ENCODE measurements around the gene CCN6.

The CCN6 gene

DNA sequence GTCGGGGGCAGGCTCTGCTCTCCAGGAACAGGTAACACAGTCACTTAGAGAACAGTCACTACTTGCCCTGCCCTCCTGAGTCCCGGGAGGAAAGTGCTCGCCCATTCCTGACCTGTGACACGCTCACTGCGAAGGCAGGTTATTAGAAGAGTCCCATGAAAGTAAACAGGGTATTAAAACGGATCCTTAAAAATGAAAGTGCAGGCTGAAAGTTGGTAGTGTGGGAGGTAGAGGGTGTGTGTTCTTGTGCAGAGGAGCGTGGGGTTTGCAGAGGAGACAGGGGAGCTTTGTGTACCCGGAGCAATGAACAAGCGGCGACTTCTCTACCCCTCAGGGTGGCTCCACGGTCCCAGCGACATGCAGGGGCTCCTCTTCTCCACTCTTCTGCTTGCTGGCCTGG, at the start of gene CCN6:
Gene CCN6, plus strand, starts transcription at position 104 of the 400 bp plus-strand sequence. Its CDS starts 254 bp downstream, at position 358.
- no peak for DNase-seq (ENCODE audit: low read depth in 2 of 2)

DNA sequence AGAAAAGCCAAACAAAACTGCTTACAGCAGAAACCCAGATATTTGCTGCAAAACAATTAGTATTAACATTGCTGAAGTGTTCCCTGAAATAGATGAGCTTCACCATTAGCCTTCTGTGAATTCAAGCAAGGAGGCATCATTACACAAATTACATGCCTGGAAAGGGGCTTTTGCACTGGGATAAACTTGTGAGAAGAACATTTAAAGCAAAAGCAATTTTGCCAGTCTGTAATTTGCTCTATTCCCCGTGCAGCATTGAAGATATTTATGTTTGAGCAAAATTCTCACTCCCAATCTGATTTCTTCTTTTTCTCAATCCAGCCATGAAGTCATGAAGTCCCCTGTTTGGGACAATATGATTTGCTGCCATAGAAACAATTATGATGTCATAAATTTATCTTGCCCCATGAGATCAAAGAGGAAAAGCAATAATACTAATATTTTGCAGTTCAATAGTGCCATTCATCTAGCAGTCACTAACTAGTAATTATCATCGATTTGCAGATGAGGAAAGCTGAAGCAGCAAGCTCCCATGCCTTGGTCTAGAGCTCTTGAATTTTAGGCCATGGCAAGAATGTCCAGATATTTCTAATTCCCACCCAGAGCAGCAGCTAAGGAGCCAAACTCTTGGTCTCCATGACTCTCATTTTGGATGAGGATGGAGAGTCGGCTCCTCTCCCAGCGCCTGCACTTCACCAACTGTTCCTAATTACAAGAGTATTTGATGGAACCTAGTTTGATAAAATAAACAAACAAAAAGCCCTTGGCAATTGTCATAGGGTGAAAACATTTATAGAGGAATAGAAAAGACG, 49.5 kb upstream of the CCN6 start:
- DNase-seq (ENCODE audit: low read depth in 2 of 2) = no peak

DNA sequence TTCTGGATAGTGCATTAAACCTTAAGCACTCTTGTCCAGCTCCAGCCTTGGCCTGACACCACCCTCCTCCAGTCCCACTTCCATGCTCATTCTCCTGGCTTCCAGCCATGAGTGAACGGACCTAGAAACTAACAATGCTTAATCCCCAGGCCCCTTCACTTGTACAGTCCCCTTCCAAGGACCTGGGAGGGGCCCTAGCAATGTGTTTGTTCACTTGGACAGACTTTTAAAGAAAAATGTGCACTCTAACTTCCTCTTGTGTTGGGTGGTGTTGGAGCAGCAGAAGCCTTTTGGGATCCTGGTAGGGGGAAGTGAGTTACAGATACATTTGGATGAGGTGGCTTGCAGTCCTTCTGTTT, 48.9 kb upstream of the CCN6 start:
- DNase-seq (ENCODE audit: low read depth in 2 of 2) = no peak

DNA sequence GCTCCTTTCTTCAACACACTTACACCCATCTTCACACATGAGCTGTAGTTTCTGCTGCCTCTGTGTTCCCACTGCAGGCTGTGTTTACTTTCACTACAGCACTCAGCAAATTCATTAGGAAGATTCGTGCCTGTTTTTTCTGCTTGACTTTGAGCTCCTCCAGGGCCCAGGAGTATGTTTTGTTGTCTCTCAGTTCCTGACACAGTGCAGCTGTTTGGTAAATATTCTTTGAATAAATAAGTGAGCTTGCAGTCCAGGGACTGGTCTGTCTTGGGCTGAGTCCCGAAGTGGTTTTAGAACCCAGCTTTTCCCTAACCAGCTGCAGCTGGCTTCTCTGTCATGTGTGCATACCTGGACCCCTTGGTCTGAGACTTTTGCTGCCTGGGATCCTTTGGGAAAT, 46.6 kb upstream of the CCN6 start:
- DNase-seq (ENCODE audit: low read depth in 2 of 2) = no peak

DNA sequence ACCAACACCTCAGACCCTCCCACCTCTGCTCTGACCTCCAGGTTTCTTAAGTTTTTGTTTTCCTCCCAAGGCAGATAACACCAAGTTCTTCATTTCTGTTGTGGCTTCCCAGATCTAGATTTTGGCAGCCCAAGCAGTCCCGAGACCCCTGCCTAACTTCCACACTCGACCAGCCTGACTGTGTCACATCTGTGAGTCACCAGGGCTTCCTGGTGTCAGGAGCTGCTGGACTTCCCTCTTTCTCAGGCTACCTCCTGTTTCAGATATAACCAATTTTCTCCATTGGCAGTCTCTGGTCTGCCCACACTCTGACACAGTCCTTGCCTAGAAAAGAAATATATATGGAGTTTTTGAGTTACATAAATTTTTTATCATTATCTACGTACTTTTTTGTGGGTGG, 46.1 kb upstream of the CCN6 start:
- DNase-seq (ENCODE audit: low read depth in 2 of 2) = no peak

DNA sequence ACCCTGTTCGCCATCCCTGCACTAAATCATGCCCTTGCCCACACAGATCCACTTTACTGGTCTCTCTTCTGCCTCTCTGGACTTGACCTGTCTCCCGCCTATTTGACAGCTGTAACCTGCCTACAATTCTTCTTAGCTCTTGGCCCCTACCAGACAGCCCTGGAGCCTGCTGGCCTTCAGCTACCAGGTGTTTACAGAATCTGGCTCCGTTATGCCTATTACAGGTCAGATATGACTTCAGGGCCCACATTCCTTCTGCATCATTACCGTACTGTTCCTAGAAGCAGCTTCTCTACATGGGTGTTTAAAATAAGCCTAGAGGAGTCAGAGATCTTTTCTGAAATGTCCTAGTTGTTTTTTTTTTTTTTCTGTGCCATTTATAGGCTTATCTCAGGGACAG, 45.4 kb upstream of the CCN6 start:
- DNase-seq (ENCODE audit: low read depth in 2 of 2) = no peak

DNA sequence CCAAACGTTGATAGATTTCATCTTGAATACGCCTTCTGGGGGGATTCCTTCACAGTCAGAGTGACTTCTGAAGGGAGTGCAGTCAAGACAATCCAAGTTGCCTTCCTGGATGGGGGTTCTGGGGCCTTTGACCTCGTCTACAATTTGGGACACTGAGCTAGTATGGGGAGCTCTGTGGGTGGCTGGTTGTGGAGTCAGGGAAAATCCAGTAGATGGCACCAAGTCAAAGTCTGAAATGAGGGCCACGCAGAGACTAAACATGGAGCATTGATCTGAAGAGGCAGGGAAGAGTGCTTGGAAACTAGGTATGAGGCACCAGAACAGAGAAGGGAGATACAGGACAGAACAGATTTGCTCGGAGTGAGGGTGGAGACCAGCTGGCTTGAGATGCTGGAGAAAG, 43.6 kb upstream of the CCN6 start:
- no peak for DNase-seq (ENCODE audit: low read depth in 2 of 2)

DNA sequence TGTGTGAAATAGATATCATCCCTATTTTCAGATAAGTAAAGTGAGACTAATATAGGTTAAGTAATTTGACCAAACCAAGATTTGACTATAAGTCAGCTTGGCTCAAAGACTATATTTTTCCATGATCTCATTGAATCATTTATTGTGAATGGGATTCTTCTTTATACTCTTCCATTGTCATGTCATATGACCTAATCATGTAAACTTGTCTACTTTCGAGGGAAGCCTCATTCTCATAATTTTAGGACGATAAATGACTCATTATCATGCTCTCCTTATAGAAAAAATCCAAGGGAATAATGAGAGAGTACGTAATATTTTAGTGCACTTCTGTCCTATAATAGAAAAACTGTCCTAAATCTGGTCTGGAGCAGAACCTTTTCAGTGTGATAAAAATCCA, 40.9 kb upstream of the CCN6 start:
- no peak for DNase-seq (ENCODE audit: low read depth in 2 of 2)

DNA sequence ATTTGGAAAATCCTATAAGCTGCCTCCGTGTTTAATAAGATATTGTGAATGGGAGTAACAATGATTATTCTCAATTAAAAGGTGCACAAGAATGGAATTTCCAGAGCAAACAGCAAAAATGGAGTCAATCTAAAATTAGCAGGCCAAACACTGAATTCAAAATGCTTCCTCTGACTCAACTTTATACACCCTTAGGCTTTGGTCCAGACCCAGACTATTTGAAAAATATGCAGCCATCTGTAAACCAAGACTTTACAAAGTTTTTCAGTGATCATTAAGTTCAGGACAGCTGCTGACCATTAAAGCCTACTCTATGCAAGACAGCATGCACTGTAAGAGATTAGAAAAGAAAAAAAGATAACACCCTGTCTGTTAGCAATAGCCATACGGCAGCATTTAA, 39.4 kb upstream of the CCN6 start:
- no peak for DNase-seq (ENCODE audit: low read depth in 2 of 2)

DNA sequence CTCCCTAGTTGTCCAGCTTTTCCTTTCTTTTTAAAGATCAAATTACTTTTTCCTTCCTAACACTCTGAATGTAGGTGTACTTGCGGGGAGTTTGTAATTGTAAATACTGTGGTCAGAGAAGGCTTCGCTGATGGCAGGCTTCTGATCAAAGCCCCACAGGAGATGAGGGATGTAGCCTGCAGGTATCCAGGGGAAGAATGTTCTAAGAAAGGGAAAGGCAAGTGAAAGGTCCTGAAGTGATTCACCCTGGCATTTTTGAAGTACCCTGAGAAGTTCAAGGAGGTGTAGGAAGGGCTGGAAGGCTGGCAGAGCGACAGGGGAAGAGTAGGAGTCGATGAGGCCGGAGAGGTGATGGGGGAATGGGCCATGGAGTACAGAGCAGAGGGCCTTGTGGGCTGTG, 38.2 kb upstream of the CCN6 start:
- DNase-seq (ENCODE audit: low read depth in 2 of 2) = no peak

DNA sequence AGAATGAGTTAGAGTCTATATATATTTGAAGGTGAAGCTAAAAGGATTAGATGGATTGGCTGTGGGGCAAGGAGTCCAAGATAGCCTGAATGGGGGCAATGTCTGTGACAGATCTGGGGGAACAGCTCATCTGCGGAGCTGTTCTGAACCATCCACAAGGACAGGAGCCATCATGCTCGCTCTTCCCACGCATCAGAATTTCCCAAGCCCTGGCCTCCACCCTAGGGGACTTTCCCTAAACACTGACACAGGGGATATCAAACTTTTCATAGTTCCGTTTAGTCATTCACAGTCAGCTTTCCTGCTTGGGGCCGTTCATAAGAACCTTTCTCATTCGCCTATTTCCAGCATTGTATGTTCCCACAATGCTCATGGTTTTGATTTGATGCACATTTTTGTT, 37.6 kb upstream of the CCN6 start:
- DNase-seq (ENCODE audit: low read depth in 2 of 2) = peak; percentile 37 to 42

DNA sequence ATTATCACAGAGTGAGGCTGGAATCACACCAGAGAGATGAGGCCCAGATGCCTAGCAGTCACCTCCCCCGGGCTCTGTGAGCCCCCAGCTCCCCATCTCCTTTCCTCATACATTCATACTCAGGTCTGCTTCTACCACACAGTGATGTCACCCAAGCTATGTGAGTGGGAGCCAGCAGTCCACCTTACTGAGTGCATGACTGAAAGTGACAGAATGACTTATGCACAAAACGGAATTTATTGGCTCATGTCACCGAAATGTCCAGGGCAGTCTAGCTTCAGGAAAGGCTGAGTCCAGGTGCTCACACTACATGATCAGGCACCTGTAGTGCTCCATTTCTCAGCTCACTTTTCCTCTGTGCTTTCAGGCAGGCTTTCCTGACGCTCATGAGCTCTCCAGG, 36.7 kb upstream of the CCN6 start:
- DNase-seq (ENCODE audit: low read depth in 2 of 2) = peak in 1 of 2 donors; percentile 26

DNA sequence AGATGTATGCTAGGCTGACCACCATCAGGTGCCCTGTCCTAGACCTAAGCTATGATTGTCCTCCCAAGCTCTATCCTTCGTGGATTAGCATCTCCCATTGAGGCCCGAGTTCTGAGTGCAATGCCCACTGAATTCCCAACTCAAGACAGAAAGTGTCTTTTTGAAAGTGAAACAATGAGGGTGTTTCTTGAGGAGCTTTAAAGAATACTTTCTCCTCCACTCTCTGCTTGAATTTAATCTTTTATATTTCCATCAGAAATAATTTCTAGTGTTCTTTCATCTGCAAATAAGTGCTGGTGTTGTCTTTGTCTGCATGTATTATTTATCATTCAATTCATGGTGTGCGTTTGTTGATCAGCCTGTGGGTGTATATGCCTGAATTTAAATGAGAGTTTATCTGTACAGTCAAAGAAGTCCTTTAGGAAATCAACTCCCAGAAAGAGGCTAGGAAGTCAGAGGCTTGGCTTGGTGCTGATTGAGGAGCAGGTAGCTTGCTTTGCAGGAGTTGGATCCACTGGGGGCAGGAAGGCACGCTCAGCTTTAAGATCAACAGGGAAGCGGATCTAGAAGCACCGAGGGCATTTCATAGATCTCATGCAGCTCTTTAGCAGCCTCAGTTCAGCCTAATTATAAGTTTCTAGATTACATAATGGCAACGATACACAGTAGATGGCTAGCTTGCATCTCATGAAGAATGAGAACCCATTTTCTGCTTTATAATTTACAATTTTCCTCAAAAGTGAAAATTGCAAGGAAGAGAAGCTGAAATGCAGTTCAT, 36.0 kb upstream of the CCN6 start:
- DNase-seq (ENCODE audit: low read depth in 2 of 2) = no peak

DNA sequence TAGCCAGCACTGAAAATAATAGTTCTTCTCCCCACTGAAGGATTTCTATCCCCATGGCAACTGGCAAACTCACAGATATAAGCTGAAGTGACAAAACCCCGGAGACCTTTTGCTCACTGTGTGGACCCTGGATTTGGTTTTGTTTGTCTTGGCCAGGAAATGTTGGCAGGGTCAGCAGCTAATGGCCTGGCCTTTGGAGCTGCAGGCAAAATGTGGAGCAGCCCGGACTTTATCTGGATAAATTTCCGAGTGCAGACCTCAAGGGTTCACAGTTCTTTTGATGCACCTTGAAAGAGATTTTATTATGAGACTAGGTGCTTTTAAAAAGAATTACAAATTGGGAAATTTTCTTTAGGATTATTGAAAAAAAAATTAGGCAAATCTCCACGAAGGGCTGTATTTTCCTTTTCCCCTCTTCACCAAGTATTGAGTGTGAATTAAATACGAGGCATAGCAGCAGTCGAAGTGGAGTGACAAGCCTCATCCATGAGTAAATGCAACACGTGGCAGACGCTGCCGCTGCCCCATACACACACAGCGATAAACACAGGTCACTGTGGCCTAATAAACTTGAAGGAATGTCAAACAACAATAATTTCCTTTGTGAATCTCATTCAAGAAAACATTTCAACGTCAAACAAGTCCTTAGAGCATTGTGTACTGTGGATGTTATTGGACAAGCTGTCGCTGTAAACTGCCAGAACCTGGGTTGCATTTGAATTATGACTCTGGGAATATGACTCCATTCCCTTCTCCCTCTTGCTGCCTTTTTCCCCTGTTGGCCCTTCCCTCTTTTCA, 35.1 kb upstream of the CCN6 start:
- no peak for DNase-seq (ENCODE audit: low read depth in 2 of 2)

DNA sequence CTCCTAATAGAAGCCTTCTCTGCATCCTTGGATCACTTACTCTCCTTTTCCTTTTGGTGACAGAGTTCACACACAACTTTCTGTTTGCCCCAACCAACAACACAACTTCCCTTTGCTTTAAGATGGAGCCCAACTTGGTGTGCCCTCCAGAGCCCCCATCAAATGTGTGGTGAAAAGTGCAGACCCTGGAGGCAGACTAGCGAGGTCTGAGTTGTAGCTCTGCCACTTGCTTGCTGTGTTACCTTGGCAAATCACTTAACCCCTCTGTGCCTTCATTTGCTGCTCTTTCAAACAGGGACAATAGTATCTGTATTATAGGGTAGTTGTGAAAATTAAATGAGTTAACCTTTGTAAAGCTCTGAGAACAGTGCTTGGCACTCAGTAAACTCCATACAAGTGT, 34.3 kb upstream of the CCN6 start:
- DNase-seq (ENCODE audit: low read depth in 2 of 2) = no peak

DNA sequence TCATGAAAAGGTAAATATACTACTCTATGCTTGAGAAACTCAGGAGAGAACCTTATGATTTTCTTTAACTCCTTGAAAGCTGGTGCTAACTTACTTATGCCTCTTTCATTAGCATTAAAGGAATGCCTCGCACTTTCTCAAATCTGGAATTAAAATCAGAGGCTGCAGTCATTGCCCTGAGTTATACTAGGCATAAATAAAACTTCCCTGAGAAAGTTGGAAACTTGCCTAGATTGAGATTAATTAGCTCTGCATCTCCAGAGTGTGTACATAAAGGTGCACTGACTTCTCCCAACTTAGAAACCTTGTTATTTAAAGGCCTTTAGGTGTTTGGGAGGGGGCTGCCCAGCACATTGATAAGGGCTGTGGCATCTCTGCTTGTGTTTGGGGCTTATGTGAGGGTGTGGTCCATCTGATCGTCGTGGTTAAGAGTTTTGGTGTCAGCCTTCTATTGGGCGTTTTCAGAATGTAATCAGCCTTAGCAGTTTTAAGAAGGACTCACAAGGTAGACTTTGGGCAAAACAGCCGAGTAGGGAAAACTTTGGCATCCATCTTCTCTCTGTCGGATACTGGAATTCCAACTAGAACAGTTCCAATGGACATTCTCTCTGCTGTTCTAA, 32.1 kb upstream of the CCN6 start:
- no peak for DNase-seq (ENCODE audit: low read depth in 2 of 2)

DNA sequence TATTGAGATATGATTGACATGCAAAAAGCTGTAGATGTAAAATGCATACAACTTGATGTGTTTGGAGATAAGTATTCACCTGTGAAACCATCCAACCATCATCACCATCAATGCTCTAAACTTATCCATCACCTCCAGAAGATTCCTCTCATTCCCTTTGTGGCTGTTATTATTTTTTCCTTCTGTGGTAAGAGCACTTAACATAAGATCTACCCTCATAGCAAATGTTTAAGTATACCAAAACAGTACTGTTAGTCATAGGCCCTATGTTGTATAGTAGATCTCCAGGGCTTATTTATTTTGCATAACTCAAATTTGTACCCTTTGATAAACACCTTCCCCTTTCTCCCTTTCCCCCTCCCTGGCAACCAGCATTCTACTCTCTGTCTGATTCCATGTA, 31.2 kb upstream of the CCN6 start:
- no peak for DNase-seq (ENCODE audit: low read depth in 2 of 2)

DNA sequence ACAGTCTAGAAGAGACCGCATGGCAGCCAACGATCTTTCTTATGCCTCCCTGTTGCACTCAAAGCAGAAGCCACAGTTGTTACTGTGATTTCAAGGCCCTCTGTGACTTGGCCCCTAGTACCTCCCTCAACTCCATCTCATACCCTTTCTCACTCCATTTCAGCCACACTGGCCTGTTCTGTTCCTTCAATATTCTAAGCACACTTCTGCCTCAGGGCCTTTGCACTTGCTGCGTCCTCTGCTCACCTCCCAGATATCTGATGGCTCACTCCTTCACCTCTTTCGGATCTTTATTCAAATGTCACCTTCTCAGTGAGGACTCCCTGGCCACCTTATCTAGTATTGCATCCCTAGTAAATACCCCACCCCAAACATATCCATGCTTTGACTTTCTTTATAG, 29.4 kb upstream of the CCN6 start:
- DNase-seq (ENCODE audit: low read depth in 2 of 2) = no peak

DNA sequence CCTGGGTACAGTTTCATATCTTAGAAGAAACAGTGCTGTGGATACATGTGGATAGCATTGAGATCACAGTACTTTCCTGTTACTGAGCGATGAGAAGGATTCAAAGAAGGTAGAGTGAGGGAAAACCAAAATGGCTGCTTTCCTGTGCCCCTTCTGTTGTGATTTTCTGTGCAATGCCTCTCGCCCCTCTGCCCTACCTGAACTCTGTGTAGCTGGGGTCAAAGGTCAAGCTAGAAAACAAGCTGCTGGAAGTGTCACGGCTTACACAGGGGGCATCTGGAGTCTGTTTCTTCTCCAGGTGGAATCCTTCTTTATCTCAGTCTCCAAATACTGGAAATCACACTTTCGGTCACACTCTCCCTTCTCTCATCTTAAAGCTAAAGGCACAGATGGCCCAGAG, 27.0 kb upstream of the CCN6 start:
- no peak for DNase-seq (ENCODE audit: low read depth in 2 of 2)

DNA sequence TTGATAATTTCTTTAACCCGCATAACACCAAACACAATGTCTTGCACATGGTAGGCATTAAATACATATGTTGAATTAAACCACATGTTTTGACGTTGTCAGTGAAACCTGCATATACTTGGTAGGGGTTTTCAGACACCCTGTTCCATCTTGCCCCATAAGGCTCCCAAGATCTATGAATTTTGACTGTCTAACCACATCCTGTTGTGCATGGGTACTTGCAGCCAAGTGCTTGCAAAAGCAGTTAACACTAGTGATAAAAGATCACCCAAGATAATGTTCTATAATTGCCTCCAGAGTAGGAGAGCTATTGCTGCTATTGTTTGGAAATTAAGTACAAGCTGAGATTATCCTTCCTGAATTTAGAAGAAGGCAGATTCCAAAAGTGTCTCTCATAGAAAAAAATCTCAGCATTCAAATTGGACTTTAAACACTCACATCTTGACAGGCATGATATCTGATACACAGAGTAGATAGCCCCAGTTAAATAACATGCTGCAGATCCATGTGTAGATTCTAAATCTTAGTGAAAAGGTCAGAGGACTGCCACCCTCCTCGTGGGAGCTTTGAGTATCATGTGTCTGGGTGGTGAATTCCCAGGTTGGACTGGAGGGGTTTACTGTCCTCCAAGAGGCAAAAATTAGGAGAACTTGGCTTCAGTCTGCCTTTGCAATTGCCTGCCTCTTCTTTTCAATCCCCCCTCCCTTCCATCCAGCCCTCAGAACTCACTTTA, 25.8 kb upstream of the CCN6 start:
- peak in 1 of 2 donors; percentile 23 for DNase-seq (ENCODE audit: low read depth in 2 of 2)

DNA sequence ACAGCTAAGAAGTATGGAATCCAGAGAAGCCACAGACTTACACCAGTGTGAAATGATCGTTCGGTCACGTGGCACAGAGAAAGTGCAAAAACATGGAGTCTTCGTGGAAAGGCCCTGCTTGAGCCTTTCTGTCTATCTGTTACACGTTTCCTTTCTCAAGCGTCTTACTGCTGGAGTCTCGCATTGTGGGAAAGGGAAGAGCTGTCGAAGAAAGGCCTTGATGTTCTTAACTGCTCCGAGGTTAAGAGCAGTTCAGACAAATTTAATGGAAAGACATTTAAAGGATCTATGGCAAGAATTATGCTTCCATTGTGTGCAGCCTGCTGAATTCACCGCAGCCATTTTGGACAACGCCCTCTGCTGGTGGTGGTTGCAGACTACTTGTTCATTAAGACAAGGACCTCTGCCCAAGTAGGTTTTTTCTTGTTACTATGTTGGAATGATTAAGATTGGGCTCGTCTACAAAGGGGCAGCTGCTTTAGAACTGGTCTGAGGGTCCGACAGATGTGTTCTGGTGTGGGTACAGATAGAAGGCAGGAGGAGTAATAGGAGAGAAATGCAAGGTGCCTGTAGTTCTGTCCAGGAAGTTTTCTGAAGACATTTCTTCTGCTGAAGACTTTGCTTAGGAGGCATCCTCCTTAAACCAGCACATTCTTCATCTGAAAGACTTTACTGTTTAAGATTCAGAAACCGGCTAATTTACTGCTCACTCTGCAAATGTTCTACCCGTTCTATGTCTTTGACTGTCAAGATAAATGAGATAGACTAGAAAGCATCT, 24.7 kb upstream of the CCN6 start:
- peak; percentile 58 to 67 for DNase-seq (ENCODE audit: low read depth in 2 of 2)

Measured in stimulated activated CD4-positive, alpha-beta T cell treated with anti-CD3 and anti-CD28 coated beads, Interleukin-1b, Interleukin-23, amount 100 ng/mL, for 4 hours (primary cell).